PC-3 (cell line): Measurements from ENCODE around the gene LYL1. TPM values are rescaled to one million over a fixed set of nuclear protein-coding genes. Genes with fewer than 3 reads are reported as not detected.

ENCODE experiments used
- ATAC-seq: fragments of 200-7000 bp; cut with Tn5 transposase; 2 replicates; pipeline ENCODE4 v1.9.1; 2020; ENCODE audit warnings: mild to moderate bottlenecking, moderate library complexity
- BruUV-seq: library from RNA; stranded (reverse); fragments of 400-500 nt; replicated peaks from 2 replicates; lab custom pipeline; 2021; lab: Mats Ljungman, UMichigan
- CTCF ChIA-PET: fragments of 300-600 bp; sonication (Branson Sonifier 250); formaldehyde crosslinking; loops from one replicate; lab custom pipeline; 2022; ENCODE audit warnings: antibody characterized with exemption; lab: Charles Lee
- POLR2A ChIA-PET: fragments of 300-600 bp; sonication (Branson Sonifier 250); formaldehyde crosslinking; loops from one replicate; lab custom pipeline; 2022; ENCODE audit warnings: antibody characterized with exemption; ENCODE audit not compliant: unreplicated experiment; lab: Charles Lee
- DNase-seq: peaks from one replicate; pipeline ENCODE4 v3.0.0-alpha.2; 2015
- H2AFZ ChIP-seq: fragments of 300-600 bp; sonication (generic); 2 replicates; pipeline ENCODE4 v1.6.0; 2016; ENCODE audit warnings: antibody characterized with exemption, low read length
- H3F3A ChIP-seq: fragments of 300-600 bp; sonication (generic); one replicate; pipeline ENCODE4 v1.6.0; 2017; ENCODE audit warnings: antibody characterized with exemption, low read length, control low read depth, mild to moderate bottlenecking; ENCODE audit not compliant: unreplicated experiment
- H3K27ac ChIP-seq: fragments of 300-600 bp; sonication (generic); 2 replicates; pipeline ENCODE4 v1.5.1; 2016; ENCODE audit warnings: mild to moderate bottlenecking, low read length
- H3K27me3 ChIP-seq: fragments of 300-600 bp; sonication (generic); 2 replicates; pipeline ENCODE4 v1.6.1; 2016; ENCODE audit warnings: low read length, mixed read lengths
- H3K36me3 ChIP-seq: fragments of 300-600 bp; sonication (generic); 2 replicates; pipeline ENCODE4 v1.6.1; 2016; ENCODE audit warnings: low read depth, mixed run types, low read length, mixed read lengths
- H3K4me1 ChIP-seq: fragments of 300-600 bp; sonication (generic); 2 replicates; pipeline ENCODE4 v1.5.1; 2016; ENCODE audit warnings: low read length; ENCODE audit not compliant: insufficient read depth
- H3K4me2 ChIP-seq: fragments of 300-600 bp; sonication (generic); 2 replicates; pipeline ENCODE4 v1.6.0; 2016; ENCODE audit warnings: low read length
- H3K4me3 ChIP-seq: fragments of 300-600 bp; sonication (generic); 2 replicates; pipeline ENCODE4 v1.5.1; 2016; ENCODE audit warnings: mild to moderate bottlenecking, low read length, mixed read lengths
- H3K79me2 ChIP-seq: fragments of 300-600 bp; sonication (generic); 2 replicates; pipeline ENCODE4 v1.6.1; 2017; ENCODE audit warnings: low read length, mixed read lengths
- H3K9ac ChIP-seq: fragments of 300-600 bp; sonication (generic); 2 replicates; pipeline ENCODE4 v1.6.0; 2016; ENCODE audit warnings: mild to moderate bottlenecking, low read length
- H3K9me2 ChIP-seq: fragments of 300-600 bp; sonication (generic); replicated peaks from 2 replicates; pipeline ENCODE4 v1.6.1; 2016; ENCODE audit warnings: mixed run types, low read length, mixed read lengths
- H3K9me3 ChIP-seq: fragments of 300-600 bp; sonication (generic); 2 replicates; pipeline ENCODE4 v1.6.1; 2016; ENCODE audit warnings: low read length, mixed read lengths
- H4K20me1 ChIP-seq: fragments of 300-600 bp; sonication (generic); 2 replicates; pipeline ENCODE4 v1.6.1; 2016; ENCODE audit warnings: low read length, mixed read lengths
- EZH2 ChIP-seq: fragments of 300-600 bp; sonication (generic); IDR thresholded peaks from one replicate; pipeline ENCODE4 v1.6.1; 2017; ENCODE audit warnings: antibody characterized with exemption, mild to moderate bottlenecking, low read length; ENCODE audit not compliant: unreplicated experiment
- EZH2phosphoT487 ChIP-seq: fragments of 300-600 bp; sonication (generic); IDR thresholded peaks from 2 replicates; pipeline ENCODE4 v1.6.1; 2018; ENCODE audit warnings: mild to moderate bottlenecking, antibody characterized with exemption, low read length, borderline replicate concordance
- intact Hi-C: fragments of 100-400 bp; cut with micrococcal nuclease; formaldehyde crosslinking; loops from 2 replicates; pipeline ENCODE4 v1.9.0; 2023
- total RNA-seq: library from RNA; depleted of rRNA; stranded (reverse); fragments of >200 nt; gene quantifications from 2 replicates; pipeline ENCODE4 v1.2.3, GENCODE V29; 2014
- TF ChIP-seq, protein P1 (sequence below): fragments of 300-600 bp; sonication (generic); conservative IDR thresholded peaks from 2 replicates; pipeline ENCODE4 v1.5.1; 2017; ENCODE audit warnings: antibody characterized with exemption, low read depth, mild to moderate bottlenecking, low read length

The LYL1 gene
- total RNA-seq, 1 experiment from 2014 or later: 3.3 TPM

DNA sequence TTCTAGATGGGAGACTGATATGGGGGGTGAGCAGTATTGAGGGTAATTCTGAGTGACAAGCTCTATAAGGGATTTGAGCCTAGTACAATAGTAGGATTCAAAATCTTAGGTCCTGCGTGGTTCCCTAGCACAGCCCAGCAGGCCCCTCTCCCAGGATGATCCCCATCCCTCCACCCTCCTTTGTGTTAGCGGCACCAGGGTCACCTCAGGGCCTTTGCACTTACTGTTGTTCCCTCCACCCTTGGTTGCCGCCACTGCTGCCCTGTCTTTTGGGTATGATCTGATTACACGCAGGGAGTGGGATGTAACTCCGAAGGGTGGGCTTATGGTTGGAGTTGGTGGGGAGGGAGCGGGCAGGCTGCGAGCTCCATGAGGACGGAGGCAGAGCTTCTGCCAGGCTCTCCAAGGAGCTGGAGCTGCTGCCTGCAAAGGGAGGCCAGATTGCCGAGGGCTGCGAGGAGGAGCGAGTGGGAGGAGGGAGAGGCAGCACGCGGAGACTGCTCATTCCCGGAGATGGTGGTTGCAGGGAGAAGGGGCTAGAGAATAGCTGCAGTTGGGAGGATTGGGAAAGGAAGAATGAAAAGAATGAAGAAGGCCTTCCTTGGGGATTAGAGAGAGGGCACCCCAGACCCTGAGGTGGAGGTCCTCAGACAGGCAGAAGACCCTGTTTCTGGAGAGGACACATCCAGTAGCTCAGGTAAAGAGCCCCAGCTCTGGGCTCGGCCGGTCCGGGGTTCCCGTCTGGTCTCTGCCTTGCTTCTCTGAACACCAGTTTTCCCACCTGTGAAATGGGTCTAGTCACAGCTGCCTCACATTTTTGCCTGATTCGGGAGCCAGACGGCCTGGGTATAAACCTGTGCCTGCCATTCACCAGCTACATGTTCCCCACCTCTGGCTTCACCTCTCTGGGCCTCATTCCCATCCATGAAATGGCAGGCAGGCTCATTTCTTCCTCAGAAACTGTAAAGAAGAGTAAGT lies 20.6 kb upstream of the LYL1 start:
- H3K9me2 ChIP-seq: no peaks in the 10 kb centered on the region
- no peak overlapping the region for H3K9ac ChIP-seq
- no peak for DNase-seq
- ChIA-PET POLR2A (no interaction called here), CTCF (no interaction called here)
- H3K4me3 ChIP-seq: no peak overlapping the region
- no peak overlapping the region for H3K4me2 ChIP-seq
- BruUV-seq: no TSS peak
- peaks cover 58% of the 10 kb centered on the region for H4K20me1 ChIP-seq
- H3K36me3 ChIP-seq: peaks cover 28% of the 10 kb centered on the region
- TF ChIP-seq EZH2 (no peak), EZH2phosphoT487 (no peak)
- TF ChIP-seq, protein P1, sequence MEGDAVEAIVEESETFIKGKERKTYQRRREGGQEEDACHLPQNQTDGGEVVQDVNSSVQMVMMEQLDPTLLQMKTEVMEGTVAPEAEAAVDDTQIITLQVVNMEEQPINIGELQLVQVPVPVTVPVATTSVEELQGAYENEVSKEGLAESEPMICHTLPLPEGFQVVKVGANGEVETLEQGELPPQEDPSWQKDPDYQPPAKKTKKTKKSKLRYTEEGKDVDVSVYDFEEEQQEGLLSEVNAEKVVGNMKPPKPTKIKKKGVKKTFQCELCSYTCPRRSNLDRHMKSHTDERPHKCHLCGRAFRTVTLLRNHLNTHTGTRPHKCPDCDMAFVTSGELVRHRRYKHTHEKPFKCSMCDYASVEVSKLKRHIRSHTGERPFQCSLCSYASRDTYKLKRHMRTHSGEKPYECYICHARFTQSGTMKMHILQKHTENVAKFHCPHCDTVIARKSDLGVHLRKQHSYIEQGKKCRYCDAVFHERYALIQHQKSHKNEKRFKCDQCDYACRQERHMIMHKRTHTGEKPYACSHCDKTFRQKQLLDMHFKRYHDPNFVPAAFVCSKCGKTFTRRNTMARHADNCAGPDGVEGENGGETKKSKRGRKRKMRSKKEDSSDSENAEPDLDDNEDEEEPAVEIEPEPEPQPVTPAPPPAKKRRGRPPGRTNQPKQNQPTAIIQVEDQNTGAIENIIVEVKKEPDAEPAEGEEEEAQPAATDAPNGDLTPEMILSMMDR: no peak
- ATAC-seq: no peak
- peaks cover 100% of the 10 kb centered on the region for H3K79me2 ChIP-seq
- intact Hi-C loops: no loop called here
- no peaks in the 10 kb centered on the region for H3K27me3 ChIP-seq
- H2AFZ ChIP-seq: no peak overlapping the region
- no peaks in the 10 kb centered on the region for H3F3A ChIP-seq
- H3K9me3 ChIP-seq: no peaks in the 10 kb centered on the region
- peaks cover 26% of the 10 kb centered on the region for H3K4me1 ChIP-seq
- no peak overlapping the region for H3K27ac ChIP-seq

DNA sequence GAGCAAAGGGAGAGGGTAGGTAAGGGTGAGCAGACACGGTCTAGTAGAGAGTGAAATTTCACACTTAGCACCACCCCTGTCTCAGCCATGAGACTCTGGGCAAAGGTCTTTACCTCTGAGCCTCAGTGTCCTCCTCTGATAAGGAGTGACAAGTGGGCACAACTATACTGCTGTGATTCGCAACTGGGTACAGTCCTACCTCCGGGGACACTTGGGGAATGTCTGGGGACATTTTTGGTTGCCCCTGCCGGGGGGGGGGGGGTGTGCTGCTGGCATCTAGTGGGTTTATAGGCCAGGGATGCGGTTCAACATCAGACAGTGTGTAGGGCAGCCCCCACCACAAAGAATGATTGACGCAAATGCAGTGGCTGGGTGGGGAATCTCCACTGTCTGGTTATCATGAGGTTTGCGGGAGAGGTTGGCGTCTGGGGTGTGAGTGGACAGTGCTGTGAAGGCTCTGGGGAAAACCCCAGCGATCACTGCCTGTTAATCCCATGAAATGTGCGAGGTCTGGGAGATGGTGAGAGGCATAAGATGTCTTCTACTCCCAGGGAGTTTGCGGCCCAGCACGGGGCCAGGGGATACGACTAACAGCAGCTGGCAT lies 19.7 kb upstream of the LYL1 start:
- Histone ChIP-seq H3K4me2 (no peak overlapping the region), H3K9ac (no peak overlapping the region), H3K4me3 (no peak overlapping the region), H4K20me1 (peaks cover 52% of the 10 kb centered on the region), H3K79me2 (peaks cover 94% of the 10 kb centered on the region), H3K9me3 (no peaks in the 10 kb centered on the region), H3F3A (no peaks in the 10 kb centered on the region), H3K4me1 (peaks cover 26% of the 10 kb centered on the region), H3K27me3 (no peaks in the 10 kb centered on the region), H3K27ac (no peak overlapping the region), H3K9me2 (no peaks in the 10 kb centered on the region), H2AFZ (no peak overlapping the region), H3K36me3 (peaks cover 24% of the 10 kb centered on the region)
- no peak for ATAC-seq
- POLR2A ChIA-PET: no interaction called here
- DNase-seq: no peak
- intact Hi-C loops: no loop called here
- TF ChIP-seq EZH2 (no peak), EZH2phosphoT487 (no peak)
- TF ChIP-seq, protein P1: no peak
- CTCF ChIA-PET: no interaction called here
- BruUV-seq: no TSS peak
